Measurements from ENCODE around the gene GSPT2.
A peak's percentile ranks its signal among the peaks of the same experiment; 100 is the strongest.
"Not testable (repeated sequence)": the region's sequence is repeated elsewhere in the genome, so short reads cannot be mapped to it uniquely, and the experiment has no call there.

Gene GSPT2

DNA sequence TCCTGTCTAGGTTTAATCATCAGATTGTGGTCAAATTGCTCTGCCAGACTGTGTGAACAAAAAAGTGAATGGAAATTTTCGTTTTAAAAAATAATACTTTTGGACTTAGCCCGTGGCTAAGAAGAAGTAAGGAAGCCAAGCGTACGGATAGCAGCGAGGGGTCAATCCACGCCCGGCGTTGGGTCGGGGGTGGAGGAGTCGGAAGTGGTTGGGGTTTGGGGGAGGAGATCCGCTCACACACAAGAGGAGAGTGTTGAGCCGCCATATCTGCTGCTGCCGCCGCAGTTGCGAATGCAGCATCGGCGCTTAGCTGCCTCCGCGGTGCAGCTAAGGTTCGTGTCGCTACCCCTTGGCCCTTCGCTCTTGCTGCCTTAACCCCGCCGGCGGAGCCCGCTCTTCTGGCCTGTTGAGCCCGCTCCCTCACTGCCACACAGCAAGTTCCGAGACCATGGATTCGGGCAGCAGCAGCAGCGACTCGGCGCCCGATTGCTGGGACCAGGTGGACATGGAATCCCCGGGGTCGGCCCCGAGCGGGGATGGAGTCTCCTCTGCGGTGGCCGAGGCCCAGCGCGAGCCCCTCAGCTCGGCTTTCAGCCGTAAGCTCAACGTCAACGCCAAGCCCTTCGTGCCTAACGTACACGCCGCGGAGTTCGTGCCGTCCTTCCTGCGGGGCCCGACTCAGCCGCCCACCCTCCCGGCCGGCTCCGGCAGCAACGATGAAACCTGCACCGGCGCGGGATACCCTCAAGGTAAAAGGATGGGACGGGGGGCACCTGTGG, at the start of gene GSPT2:
GSPT2 (plus strand) TSS at position 264 of the 779 bp plus-strand sequence; CDS start at position 449, 185 bp downstream.
- DNase-seq (ENCODE audit: low read depth in 4 of 4, low spot score in 1 of 4), result peak; percentile 20 to 42 (median 32)

DNA sequence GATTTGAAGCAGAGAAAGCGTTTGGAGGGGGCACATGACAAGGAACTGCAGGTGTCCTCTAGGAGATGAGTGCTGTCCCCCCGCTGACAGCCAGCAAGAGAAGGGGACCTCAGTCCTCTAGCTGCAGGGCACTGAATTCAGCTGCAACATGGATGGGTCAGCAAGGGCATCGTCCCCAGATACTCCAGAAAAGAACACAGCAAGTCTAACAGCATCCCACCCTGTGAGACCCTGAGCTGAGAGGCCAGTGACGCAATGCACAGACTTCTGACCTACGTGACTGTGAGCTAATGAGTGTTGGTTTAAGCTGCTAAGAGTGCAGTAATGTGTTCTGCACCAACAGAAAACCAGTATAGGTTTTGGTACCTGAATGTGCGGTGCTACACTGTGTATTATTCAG, 49.0 kb upstream of the GSPT2 start:
- DNase-seq (ENCODE audit: low read depth in 4 of 4, low spot score in 1 of 4), result no peak

DNA sequence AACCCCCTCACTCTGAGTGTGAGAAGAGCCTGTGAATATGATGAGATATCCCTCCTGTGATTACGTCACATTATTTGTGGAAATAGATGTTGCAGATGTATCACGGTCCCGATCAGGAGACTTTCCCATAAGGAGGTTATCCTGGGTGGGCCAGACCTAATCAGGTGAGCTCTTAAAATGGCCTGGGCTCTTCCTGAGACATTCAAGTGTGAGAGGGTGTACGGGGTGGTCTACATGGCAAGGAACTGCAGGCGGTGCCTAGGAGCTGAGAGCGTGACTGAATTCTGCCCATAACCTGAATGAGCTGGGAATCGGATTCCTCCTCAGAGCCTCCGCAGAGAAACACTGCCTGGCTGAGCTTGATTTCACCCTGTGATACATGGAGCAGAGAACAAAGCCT, 45.8 kb upstream of the GSPT2 start:
- DNase-seq (ENCODE audit: low read depth in 4 of 4, low spot score in 1 of 4), result no peak

DNA sequence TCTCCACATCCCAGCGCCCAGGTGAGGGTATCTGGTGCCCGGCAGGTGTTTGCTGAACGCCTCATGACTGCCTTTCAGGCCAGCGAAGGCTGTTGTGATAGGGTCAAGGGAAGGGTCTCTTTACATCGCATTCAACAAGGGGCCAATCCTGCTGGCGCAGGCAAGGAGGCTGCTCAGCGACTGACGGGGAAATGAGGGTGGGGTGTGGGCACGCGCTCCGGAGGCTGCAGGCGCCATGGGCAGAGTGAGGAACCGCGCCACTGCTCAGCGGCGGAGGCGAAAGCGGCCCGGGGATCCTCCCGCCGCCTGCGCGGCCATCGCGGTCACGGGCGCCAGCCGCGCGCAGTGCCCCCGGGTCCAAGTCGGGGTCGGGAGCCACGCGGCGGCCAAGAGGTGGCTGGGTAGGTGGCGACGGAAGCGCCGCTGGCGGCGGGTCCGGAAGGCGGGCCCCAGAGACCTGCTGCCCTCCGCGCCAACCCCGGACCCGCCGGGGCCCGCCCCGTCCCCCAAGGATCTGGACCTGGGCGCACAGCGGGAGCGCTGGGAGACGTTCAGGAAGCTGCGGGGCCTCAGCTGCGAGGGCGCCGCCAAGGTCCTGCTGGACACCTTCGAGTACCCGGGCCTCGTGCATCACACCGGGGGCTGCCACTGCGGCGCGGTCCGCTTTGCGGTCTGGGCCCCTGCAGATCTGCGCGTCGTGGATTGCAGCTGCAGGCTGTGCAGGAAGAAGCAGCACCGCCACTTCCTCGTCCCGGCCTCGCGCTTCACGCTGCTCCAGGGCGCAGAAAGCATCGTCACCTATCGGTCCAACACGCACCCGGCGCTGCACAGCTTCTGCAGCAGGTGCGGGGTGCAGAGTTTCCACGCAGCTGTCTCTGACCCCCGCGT, 32.7 kb upstream of the GSPT2 start, which contains the start of gene CENPVL1:
CENPVL1 (plus strand) TSS at position 236 of the 888 bp plus-strand sequence; CDS start at position 236, 0 bp downstream.
- not testable (repeated sequence) for DNase-seq (ENCODE audit: low read depth in 4 of 4, low spot score in 1 of 4)

DNA sequence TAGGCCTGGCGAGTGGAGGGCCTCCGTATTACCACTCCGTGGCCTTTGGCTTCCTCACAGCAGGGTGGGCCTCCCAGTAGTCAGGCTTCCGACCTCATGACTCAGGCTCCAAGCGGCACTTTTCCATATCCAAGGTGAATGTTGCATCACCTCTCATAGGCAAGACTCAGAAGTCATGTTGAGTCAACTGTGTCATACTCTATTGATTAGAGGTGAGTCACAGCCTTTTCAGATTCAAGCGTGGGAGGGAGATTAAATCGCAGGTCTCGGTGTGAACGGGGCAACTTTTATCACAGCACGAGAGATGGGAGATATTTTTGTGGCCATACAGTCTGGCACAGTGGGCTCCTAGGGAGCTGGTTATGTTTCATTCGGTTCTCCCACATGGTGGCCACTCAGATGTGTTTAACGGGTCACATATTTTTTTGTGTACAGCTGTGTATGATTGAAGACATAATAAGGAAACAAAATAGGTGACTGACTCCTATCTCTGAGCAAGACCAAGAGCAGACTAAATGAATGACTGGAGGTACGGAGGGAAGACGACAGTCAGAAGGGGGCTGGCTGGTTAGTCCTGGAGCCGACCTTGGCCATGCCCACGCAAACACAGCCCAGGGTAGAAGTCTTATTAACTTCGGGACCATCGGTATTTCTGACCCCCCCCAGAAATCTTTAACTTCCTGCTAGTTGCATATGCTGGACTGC, 30.1 kb upstream of the GSPT2 start:
- DNase-seq (ENCODE audit: low read depth in 4 of 4, low spot score in 1 of 4), result not testable (repeated sequence)

DNA sequence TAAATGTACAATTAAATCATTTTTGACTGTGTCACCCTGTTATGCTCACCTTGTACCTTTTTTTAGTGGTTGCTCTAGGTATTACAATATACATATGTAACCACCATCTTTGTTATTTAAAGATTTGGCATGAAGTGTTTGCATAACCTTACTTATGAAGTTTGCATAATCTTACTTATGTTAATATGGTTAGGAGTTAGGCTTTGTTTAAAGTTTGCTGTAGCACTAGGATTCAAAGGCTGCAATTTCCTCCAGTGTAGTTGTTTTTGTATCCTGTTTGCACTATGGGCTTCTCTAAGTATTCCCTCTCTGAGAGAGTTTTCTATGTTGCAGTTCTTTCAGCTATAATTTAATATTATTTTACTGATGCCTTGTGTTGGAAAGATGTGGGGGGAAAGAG, 15.0 kb upstream of the GSPT2 start:
- no peak for DNase-seq (ENCODE audit: low read depth in 4 of 4, low spot score in 1 of 4)

DNA sequence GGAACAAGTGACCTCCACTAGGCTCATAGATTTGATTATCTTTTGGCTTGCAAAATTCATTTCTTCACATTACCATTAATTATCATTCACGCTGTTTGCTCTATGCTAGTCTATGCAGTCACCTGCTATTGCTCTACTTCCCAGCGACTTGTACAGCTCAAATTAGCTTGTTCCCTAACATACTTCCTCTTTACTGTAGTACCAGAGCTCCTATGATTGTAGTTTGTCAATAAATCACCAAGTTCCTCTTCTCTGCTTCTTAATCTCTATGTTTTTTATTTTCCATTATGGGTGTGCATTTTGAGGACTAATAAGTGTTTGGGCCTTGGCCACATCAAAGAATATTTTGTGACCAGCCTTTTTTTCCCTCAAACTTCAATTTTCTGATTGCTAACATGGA, 6.2 kb upstream of the GSPT2 start:
- DNase-seq (ENCODE audit: low read depth in 4 of 4, low spot score in 1 of 4), result no peak

DNA sequence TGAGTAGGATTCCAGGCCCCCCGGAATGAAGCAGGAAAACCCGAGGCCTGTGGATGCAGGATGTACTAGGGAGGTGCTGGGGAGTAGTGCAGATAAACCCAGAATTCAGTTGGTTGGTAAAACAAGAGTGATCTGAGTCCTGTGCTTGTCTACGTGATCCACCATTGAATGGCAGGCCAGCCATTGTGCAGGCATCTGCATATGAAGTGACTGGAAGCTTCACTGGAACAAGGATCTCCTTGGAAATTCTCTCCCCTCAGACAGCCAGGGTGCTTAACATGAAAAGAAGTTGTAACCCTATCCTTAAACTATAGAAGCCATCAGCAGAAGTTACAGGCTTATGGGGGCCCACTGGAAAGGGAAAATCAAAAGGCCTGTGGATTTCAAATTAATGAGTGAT, 656 bp upstream of the GSPT2 start:
- DNase-seq (ENCODE audit: low read depth in 4 of 4, low spot score in 1 of 4), result no peak

DNA sequence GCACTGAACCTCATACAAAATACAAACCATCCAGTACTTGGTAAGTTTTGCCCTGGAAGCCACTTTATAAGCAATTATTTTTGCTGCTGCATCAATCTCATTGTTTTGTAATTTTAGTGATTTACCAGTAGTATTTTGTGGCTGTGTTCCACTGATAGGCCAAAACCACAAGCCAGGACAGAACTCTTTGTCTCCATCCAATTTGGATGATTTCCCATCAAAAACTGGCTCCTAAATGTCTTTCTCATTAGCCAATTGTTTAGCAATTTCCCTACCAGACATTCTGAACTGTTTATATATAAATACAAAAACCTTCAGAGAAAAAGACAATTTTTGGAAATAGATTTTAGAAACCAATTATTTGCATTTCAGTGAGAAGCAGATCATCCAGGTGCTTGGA, 4.4 kb downstream of the GSPT2 start:
- no peak for DNase-seq (ENCODE audit: low read depth in 4 of 4, low spot score in 1 of 4)

DNA sequence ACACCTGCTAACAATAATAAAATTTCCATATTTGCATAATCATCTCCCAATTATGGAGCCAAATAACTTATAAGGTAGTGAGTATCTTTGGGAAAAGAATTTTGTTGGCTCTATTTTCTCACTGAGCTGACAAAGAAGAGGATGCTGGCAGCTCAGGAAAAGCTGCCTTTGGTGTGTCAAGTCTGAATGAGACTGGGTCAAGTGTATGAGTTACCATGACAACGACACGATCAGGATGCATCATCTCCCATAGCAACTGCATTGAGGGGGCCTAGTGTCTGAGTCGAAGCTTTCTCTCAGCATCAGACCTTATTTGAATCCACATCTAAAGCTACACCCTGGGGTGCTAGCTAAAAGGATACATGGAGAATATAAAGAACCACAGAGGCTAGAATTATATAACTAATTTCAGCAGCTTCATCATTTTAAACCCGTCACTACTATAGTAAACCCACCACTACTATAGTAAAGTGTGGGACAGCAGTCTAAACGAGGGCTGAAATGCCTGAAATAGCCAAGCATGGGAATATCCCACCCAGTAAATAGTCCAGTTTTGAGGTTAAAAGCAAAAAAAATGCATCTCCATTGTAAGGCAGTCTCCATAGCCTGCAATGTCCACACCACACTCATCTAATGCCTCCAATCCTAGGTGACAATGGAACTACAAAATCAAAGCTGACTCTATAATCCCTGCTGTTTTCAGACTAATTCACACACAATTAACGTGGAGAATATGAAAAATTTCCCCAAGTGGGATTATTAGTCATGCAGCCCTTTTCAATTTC, 16.0 kb downstream of the GSPT2 start:
- no peak for DNase-seq (ENCODE audit: low read depth in 4 of 4, low spot score in 1 of 4)

DNA sequence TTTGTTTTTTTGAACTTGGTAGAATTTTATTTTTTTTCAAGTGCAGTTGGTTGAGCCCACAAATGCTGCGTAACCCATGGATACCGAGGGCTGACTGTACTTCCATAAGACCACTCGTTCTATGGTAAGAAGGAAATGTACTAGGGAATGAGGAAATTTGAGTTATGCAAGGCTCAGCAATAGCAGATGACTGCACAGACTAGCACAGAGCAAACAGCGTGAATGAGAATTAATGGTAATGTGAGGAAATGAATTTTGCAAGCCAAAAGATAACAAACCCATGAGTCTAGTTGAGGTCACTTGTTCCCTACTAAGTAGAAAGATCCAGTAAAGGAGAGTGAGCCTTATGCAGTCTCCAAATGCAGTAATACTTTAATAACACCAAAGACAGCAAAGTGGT, 17.4 kb downstream of the GSPT2 start:
- DNase-seq (ENCODE audit: low read depth in 4 of 4, low spot score in 1 of 4), result no peak

DNA sequence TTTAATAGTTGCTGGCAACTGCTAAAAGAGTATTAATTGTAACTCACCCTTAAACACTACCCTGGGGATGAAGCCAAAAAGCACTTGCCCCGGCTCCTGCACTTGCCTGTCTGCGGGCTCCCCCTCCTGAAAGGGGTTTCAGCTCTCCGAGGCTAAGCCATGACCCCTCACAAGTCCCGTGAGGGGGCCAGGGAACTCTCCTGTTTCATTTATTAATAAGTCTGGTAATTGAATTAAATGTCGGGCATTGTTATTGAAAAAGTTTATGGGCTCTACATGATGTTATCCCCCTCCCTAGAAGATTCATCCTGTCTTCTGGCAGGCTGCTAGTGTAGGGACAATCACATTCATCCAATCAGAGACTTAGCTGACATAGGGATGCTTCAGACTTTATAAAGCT, 23.3 kb downstream of the GSPT2 start:
- DNase-seq (ENCODE audit: low read depth in 4 of 4, low spot score in 1 of 4), result no peak

DNA sequence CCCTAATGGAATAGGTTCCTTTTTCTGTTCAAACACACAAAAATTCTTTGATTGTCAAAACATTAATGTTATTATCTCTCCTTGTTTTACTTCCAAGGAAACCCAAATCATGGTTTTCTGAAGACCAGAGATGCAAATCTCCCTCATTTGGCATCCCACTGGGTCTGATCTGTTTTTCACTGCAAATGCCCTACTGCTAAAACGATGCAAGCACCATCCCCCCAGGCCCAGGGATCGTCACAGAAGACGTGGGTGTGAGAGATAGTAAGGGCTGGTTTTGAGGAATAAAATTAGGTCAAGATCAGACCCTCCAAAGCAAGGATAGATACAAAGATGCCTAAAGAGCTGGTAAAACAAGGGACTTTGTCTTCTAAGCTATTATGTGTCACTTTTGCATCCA, 33.6 kb downstream of the GSPT2 start:
- no peak for DNase-seq (ENCODE audit: low read depth in 4 of 4, low spot score in 1 of 4)

DNA sequence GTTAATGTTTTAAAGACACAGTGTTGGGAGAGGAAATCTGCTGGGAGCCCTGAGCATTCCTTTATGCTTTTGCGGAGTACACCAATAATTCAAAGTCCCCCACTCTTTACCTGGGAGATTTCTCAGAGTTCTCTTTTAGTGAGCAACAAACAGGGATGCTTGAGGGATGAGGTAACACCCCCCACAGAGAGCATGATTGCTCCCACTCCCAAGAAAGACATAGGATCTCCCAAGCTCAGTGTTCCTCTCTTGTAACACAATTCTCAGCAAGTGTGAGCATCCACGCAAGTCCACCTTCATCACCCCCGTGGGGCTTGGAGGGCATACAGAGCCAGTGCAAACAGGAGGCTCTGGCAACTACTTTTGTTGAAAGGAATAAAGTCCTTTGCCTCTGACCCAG, 36.1 kb downstream of the GSPT2 start:
- no peak for DNase-seq (ENCODE audit: low read depth in 4 of 4, low spot score in 1 of 4)

DNA sequence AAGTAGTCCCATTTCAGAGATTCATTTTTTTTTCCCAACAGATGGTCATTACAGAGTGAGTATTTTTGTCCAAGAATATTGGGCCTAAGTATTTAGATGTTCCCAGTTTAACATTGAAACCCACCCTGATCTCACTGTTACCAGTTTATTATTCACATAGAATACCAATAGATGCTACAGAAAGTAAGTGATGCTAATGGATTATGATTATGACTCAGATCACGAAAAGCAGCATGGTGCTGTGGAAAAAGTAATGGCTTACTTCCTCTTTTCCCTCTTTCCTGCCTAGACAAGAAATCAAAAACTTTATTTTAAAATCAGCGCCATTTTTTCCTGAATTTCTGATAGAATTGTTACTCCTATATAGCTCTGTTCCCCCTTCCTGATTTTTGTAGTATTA, 51.9 kb downstream of the GSPT2 start:
- DNase-seq (ENCODE audit: low read depth in 4 of 4, low spot score in 1 of 4), result no peak
